ENCODE results near the gene OTOS. TPM values are rescaled to one million over a fixed set of nuclear protein-coding genes. Genes with fewer than 3 reads are reported as not detected.

OTOS gene
- total and polyA plus RNA-seq, 9 of the 15 experiments (the other 6 are each of a cell fraction or from before 2014, with no cell fraction given): not detected

DNA sequence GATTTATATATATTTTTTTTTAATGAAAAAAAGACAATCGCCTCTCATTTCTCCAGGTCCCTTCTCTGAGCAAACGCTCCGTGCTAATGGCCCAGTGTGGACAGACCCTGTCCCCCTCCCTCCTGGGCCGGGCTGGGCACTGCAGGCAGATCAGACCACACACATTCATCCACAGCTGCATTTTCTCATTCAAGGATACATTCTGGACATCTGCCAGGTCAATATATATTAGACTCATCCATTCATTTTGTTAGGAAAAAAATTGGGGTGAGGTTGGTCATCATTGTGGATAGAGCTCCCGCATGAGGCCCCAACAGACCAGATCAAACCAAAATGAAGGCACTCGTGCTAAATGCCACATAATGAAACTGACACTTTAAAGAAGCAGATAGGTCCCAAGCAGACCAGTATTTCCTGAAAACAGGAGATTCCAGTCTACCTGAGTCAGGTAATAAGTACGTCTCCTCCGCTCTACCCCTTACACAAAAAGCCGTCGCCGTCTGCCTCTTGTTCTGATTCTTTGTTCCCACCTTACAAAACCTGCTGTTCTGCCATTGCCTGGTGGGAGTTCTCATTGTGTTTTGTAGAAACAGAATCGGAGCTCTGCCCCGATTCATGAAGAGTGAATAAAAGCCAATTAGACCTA is 15.4 kb upstream of the OTOS start:
- peaks cover 2% of the 10 kb centered on the region for H3K9me1 ChIP-seq (ENCODE audit: control insufficient read depth, insufficient read depth, low read length)
- H3K9me3 ChIP-seq (replicated peaks; ENCODE audit: control insufficient read depth, insufficient read depth, low read depth, low read length): no peaks in the 10 kb centered on the region; the same call in 1 of the 2 replicates
- in situ Hi-C loops (cut with MboI): no loop called here
- ChIA-PET POLR2A (interaction anchor here (0.5 to 0.7 kb wide), 3 partner anchors 43 to 1022 kb away, joined by 3 read pairs; no protein-coding TSS in a partner anchor), CTCF (ENCODE audit: low intra/inter-chr PET ratio) (no interaction called here)
- no peak overlapping the region for H3K4me3 ChIP-seq
- no peak for TF ChIP-seq HMGN3 (IDR thresholded peaks at IDR 0.05; ENCODE audit: borderline replicate concordance, extremely low read depth, insufficient read length, low read depth, low read length)
- no peak for TF ChIP-seq GATAD2B (IDR thresholded peaks at IDR 0.05; ENCODE audit: borderline replicate concordance)
- no peak for TF ChIP-seq MTA1 (IDR thresholded peaks at IDR 0.05; ENCODE audit: borderline replicate concordance)
- no peak for TF ChIP-seq ZNF766 (CRISPR knock-in tag; conservative IDR thresholded peaks at IDR 0.05)
- TF ChIP-seq RHOXF2B (CRISPR knock-in tag; conservative IDR thresholded peaks at IDR 0.05): no peak
- TF ChIP-seq CCNT2 (IDR thresholded peaks at IDR 0.05; ENCODE audit: borderline replicate concordance, extremely low read depth, insufficient read length, low read depth, low read length): no peak
- no peak for TF ChIP-seq RBM15 (IDR thresholded peaks at IDR 0.05; ENCODE audit: insufficient read depth, low read length)
- no peak for TF ChIP-seq MAFF (IDR thresholded peaks at IDR 0.05; ENCODE audit: low read length)
- TF ChIP-seq SIN3B (IDR thresholded peaks at IDR 0.05; ENCODE audit: low read depth): no peak
- TF ChIP-seq FOXM1 (IDR thresholded peaks at IDR 0.05; ENCODE audit: low read depth): no peak
- no peak for TF ChIP-seq FOXM1 (CRISPR knock-in tag; IDR thresholded peaks at IDR 0.05; ENCODE audit: low read depth)
- no peak for TF ChIP-seq HNRNPK (IDR thresholded peaks at IDR 0.05; ENCODE audit: low read depth, low read length, poor library complexity, severe bottlenecking)
- H3K79me2 ChIP-seq (ENCODE audit: control insufficient read depth, insufficient read depth, low read length): no peaks in the 10 kb centered on the region
- no TSS peak for BruUV-seq (replicated peaks)
- no peak overlapping the region for H2AFZ ChIP-seq (ENCODE audit: low read depth, low read length)
- no peaks in the 10 kb centered on the region for H3K4me1 ChIP-seq (replicated peaks in 1 of 2; ENCODE audit: control insufficient read depth in 2 of 2, insufficient read depth in 2 of 2, low read length in 2 of 2)
- no peak overlapping the region for H3K27ac ChIP-seq (ENCODE audit: extremely low read depth, low read depth, low read length)
- 9% methylated on average over 10 of the region's 13 CpGs for WGBS (ENCODE audit: insufficient coverage, low coverage, missing lambda C conversion rate)
- H3K9ac ChIP-seq (ENCODE audit: insufficient read depth in 1 of 2, low read depth in 2 of 2, low read length in 2 of 2): no peak overlapping the region
- no peak overlapping the region for H3K4me2 ChIP-seq (ENCODE audit: insufficient read depth, low read length)
- DNase-seq (ENCODE audit: extremely low read depth in 1 of 4, low spot score in 3 of 4): no peak
- no peaks in the 10 kb centered on the region for H3K36me3 ChIP-seq (ENCODE audit: control insufficient read depth, insufficient read depth, low read length)
- ATAC-seq: no peak
- intact Hi-C loops (cut with micrococcal nuclease): no loop called here
- no peak for FAIRE-seq
- H3K27me3 ChIP-seq (ENCODE audit: control insufficient read depth in 2 of 2, insufficient read depth in 2 of 2, low read length in 2 of 2): peaks cover 0 to 43% of the 10 kb centered on the region in 2 experiments; a peak in 3 of 5 replicates
- H4K20me1 ChIP-seq (replicated peaks; ENCODE audit: control insufficient read depth, insufficient read depth, low read length): no peaks in the 10 kb centered on the region
